Midbrain (tissue), 1 donor: ENCODE results near the gene MAJIN.
A peak's percentile ranks its signal among the peaks of the same experiment; 100 is the strongest.

ENCODE experiments used
- DNase-seq: peaks from one replicate; lab custom pipeline; 2025; lab: John Stamatoyannopoulos, UW

MAJIN gene

DNA sequence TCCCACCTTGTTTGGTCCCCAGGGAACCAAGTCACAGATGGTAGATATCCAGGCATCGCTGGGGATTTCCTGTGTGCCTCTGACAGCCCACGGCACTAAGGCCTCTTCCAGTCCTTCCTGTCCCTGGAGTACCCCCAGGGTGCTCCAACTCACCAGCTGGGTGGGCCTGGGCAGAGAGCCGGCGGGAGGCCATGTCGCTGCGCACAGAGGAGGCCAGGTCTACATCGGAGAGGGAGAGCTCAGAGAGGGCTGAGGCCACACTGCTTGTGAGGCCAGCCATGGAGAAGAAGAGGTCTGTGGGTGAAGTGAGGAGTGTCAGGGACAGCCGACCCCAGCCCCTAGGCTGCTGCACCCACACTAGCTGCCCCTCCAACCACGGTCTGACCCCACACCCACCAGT lies 60.2 kb downstream of the MAJIN start:
- no peak for DNase-seq

DNA sequence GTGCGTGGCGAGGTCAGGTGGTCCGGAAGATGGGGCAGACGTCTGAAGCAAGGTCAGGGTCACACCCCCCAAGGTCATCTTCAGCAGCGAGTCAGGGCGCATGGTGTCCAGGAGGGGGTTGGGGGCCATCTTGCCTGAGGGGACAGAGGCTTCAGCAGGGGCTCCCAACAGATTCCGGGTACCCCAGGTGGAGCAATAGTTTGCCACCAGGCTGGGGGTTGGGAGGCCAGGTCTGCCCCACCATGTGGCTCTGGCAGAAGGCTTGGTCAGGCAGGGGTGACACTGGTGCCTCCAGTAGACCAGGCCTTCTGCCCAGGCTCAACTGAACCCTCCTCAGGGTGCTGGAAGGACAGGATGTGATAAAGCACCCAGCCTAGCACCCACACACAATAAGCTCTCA lies 60.8 kb downstream of the MAJIN start:
- DNase-seq: no peak

DNA sequence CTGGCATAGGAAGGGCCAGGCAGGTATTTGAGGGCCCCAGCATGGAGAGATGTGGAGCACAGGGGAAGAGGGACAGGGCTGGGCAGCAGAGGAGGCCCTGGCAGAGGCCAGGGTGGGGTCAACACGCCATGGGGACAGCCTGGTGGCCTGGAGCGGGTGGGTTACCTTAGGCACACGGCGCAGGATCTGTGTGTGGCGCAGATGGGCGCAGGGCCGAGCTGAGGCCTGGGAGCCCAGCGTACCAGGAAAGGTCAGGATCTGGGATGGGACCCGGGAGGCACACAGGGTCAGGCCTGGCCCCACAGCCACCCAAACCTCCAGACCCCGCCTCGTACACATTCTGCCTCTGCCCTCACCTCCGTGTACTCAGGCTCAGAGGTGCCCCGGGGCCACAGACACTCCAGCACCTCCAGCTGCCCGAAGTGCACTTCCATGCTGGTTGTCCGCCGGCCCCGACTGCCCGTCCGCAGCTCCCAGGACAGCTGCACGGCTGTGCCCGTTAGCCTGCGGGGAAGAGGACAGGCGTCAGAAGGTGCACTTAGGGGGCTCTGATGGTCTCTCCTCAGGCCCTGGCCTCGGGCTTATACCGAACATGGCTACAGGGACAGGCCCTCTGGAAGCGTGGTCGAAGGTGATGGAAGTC lies 61.3 kb downstream of the MAJIN start:
- no peak for DNase-seq

DNA sequence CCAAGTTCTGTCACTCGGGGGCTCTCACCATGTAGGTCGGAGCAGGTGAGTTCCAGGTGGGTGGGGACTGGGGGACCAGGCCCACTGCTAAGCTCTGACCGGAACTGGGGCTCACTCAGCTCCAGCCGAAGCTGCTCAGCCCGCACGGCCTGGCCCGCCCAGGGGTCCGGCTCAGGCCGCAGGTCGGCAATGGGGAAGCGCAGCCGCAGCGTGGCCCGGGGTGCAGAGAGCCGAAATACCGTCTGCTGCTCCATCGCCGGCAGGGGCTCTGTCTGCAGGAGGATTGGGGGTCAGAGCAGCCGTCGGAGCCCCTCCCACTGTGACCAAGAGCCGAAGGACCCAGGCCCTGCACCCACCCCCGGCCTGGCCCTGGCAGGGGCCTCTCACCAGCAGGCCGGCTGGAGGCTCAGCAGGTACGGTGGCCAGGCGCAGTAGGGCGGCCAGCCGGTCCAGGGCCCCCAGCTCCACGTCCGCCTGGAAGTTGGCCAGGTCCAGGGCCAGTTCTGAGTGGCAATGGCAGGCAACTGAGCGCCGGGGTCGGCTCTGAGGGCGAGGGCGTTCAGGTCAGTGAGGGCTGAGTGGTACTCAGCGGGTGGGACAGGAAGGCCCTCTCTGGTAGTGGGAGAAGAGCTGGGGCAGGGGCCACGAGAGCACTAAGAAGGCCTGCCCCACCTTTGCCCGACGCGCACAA lies 62.1 kb downstream of the MAJIN start:
- no peak for DNase-seq

DNA sequence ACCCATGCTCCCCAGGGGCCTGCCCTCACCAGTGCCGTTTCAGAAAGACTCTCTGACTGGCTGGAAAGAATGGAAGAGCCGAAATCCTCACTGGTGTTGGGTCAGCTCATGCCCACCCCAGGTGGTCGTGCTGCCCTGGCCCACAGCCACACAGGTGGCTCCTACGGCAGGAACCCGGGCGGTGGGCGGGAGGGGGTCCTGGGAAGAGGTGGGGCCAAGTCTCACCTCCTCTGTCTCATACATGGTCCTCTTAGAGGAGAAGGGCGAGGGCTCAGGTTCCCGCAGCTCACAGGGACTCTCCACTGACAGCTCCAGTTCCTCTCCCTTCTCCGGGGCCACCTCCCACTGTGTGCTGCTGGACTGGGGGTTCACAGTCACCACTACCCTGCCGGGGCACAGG lies 63.1 kb downstream of the MAJIN start:
- no peak for DNase-seq

DNA sequence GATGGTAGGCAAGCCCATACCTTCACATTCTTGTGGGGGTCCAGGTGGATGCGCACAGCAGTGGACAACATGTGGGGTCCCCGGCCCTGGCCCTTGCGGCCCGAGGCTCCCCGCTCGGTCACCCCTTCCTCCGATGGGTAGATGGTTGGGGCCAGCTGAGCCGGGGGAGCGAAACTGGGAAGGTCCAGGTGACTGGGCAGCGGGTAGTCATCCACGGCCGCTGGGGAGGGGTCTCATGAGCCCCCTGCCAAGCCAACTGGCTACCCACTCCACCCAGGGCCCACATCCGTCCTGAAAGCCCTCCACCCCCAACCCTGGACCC lies 65.6 kb downstream of the MAJIN start:
- no peak for DNase-seq

DNA sequence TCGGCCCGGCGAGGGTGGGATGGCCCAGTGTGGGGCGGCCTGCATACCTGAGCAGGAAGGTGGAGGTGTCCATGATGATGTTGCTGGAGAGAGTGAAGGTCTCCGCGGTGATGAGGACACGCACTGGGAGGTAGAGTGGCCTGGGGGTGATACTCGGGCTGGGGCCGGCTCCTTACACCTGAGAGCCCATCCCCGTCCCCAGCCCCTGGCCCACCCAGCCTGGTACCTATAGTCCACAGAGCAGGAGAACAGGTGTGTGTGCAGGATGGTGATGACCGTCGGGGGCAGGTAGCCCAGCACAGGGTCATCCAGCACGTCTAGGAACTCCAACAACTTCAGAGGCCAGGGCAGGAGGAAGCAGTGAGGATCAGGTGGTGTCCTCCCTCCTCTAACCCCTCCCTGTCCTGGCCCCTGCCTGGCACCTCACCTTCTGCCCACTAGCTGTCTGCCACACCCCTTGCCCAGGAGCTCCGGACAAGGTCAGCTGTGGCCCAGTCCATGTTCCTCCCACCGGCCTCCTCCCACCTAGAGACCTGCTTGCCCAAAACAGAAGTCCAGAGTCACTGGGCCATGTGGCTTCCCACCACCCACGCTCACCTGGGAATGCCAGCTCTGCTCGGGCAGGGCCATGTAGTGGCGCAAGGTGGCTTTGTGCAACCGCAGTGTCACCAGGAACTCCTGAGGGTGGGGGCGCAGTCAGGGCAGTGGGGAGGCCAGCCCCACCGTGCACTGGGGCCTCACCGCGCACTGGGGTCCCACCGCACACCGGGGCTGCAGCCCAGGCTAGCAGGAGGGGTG lies 66.2 kb downstream of the MAJIN start:
- DNase-seq: no peak

DNA sequence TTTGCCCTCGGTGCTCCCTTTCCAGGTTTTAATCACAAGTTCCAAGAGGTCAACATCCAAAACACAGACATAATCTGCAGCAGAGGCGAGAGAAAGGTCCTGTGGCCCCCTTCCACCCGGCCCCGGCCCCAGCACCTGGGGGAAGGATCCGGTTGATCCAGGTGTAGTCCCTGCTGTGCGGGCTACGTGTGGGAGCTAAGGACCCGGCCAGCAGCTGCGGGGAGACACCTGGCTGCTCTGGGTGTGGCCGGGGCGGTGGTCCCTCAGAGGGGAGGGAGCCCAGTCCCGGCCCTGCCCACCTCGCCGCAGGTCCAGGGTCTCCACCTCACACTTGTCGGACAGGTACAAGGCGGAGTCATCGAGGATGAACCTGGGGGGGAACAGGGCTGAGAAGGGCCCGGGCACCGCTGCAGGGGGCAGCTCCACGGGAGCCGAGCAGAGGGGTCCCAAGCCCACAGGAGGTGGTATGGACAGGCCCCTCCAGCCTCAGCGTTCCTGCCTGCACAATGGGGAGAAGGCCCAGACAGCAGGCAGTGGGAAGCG lies 68.5 kb downstream of the MAJIN start:
- no peak for DNase-seq

DNA sequence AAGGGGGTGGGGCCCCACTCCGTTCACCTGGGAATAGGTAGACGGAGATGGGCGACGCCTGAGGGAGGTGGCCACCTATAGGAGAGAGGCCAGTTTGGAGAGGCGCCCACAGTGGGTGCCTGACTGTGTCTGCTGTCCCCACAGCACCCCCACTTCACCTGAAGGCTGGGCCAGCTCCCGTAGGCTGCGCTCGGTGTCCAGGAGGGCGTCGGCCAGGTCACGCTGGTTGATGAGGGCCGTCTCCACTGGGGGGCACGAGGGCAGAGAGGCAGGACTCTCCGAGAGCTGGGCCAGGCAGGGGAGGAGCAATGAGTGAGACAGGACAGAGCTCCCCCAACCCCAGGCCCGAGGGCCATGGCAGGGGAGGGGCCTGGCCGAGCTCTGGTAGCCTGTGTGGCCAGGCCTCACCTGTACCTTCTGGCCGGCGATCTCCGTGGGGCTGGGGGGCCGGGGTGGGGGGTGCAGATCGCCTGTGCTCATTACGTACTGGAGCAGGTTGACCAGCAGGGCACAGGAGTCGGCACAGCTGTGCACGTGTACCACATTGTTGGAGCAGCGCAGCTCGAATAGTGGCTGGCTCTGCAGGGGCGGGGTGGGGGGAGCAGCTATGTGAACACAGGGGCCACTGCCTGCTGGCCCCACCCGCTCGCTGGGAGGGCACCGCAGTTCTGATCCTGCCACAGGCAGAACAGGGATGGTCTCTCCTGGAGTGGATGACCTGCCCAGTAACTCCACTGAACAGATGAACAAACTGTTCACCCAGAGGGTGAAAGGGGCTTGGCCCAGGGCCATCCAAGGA lies 69.6 kb downstream of the MAJIN start:
- no peak for DNase-seq

DNA sequence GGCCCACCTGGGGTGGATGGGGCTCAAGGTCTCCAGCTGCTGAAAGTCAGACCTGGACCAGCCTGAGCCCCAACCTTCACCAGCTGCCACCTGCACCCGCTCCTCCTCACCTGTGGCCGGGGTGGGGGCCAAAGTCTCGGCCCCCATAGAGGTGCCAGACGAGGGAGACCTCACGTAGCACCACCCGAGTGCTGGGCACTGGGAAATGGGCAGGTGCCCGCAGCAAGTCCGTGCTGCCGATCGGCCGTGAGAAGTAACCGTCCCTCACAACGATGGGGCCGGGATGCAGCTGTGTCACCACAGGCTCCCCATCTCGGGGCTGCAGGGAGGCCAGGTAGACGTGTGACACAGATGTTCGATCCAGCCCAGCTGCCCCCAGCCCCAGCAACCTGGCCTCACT lies 71.1 kb downstream of the MAJIN start:
- DNase-seq: no peak

DNA sequence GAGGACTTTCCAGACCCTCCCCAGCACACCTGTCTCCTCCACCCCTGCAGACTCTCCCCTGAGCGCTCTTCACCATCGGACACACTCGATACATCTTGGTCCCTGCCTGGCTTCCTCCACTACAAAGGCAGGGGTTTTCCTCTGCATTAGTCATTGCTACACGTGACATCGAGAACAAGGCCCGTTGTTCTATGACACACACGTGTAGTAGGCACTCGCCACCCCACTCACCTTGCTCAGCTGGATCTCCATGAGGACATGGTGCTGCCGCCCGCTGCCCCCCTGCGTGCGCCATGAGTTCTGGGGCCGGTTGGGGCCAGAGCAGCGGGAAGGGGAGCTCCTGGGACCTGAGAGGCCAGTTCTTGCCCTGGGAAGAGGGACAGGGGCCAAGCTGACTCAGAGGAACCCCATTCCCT lies 71.6 kb downstream of the MAJIN start:
- DNase-seq: no peak

DNA sequence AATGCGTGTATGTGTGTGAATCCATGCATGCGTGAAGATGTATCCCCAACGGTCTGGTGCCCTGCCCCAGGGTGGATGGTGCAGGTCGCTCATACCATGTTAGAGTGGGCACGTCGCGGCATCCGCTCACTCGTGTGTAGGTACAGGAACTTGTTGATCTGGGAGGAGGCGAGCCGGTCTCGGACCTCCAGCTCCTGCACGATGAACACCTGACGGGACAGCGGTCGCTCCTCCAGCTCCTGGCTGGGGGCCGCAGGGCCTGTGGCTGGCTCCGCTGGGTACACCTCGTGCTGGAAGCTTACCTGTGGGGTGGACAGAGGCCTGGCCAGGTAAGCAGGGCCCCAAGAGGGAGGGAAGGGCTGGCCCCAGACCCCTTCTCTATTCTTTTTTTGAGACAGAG lies 73.4 kb downstream of the MAJIN start:
- no peak for DNase-seq

DNA sequence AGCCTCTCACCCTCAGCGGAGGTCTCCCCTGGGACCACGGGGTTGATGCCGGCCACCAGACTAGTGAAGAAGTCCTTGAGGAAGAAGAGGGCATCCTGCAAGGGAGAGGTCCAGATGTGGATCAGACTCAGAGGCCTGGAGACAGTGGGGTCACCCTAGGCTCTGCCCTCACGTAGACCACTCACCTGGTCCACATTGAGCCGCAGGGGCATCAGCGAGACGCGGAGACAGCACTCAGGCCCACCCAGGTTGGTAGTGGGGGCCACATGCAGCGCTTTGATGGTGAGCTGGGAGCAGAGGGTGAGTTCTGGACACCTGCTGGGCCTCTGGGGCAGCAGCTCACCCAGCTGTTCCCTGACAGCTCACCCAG lies 73.8 kb downstream of the MAJIN start:
- no peak for DNase-seq

DNA sequence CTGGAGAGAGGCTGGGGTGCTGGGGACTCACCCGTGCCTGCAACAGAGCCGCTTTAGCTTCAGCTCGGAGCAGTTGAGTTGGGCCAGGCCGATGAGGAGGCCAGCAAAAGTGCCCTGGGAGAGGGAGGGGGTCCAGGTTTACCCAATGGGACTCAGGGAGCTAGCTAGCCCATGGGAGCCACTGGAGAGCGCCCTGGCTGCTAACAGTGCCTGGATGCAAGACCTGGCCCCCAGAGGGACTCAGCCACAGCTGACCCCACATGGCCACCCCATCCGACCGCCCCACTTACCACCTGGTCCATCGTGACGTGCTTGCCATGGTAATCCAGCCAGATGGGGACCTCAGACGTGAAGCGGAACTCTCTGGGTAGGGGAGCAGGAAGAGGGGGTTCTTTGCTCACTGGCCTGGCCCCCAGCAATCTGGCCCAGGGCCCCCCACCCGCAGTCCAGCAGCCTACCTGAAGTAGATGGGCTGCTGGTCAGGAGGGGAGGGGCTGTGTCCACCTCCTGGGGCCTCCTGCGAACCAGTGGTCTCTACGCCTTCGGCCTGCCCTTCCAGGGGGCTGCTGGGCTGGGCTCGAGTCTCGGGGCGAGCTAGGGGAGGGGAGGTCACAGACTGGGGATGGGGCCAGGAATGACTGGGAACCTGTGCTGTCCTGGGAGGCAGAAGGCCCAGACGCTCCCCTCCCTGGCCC lies 74.4 kb downstream of the MAJIN start:
- DNase-seq: no peak

DNA sequence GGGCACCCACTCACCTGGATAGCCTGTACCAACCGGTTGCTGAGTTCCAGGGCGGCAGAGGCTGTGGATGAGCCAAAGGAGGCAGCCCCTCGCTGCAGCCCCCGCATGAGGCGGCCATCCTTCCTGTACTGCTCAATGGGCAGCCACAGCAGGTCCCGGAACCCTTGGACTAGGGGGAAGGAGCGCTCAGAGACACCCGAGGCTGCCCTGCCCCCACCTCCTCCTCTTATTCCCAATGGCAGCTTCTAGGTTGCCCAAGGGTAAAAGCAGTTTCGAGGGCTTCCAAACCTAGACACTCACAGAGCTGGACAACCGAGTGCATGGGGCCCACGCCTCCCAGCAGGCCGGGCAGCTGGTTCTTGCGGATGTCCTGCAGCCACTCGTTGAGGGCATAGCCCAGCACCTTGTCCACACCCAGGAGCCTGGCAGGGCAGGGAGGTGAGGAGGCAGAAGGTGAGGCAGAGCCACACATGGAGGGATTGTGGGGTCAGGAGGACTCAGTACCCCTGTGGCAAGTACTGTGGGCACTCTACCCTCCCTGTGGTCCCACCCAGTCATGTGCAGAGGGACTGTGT lies 75.4 kb downstream of the MAJIN start:
- DNase-seq: no peak

DNA sequence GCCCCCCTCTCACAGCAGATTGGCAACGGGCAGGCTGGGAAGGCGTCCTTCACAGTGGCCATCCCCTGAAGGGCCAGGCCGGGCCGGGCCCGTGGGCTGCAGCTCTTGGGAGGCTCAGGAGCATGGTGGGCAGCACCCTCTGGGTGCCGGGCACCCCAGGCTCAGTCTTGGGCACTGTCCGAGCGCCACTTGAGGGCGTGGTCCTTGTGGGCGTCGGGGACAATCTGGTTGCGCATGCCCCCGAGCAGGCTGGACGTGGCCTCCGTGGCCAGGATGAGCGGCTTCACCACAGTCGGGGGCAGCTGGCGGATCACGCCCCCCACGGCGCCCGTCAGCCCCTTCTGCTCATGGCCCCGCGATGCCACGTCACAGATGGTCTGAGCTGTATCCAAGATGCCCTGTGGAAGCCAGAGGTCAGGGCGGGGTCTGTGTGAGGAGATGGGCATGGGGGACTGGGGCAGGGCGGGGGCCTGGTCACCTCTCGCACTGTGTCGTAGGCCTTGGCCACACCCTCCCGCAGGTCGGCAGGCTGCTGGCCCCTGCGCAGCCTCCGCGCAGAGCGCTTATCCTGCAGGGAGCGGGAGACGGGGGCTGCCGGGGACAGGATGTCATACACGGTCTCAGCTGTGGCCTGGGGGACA lies 77.0 kb downstream of the MAJIN start:
- DNase-seq: no peak

DNA sequence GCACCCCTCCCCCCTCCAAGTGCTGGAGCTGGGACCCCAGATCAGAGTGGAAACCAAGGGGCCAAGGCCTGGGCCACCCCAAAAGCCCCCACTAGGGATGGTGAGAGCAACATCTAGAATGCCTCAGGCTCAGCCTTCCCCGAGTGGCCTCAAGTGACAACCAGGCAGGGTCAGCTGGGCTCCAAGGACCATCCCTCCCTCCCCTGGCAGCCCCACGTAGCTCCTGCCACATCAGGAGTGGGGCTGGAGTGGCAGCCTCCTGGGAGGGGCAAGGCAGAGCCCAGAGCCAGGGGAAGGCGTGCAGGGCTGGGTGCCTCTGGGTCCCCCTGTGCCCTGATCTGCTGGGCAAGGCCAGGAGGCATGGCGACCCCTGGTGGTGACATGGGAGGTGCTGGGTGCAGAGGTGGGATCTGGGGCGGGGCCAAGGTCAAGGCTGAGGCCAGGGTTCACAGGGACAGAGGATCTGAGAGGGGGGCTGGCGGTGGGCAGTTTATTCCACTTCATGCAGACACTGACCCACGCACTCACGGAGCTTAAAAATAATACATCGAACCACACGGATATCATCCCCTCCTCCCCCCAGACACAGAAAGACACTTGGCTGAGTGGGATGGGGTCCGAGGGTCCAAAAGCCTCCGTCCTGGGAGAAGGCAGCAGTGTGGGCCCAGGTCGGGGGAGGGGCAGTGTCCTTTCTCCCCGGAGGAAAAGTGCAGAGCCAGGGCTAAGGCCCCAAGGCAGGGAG lies 77.7 kb downstream of the MAJIN start:
- peak; percentile 33 for DNase-seq

DNA sequence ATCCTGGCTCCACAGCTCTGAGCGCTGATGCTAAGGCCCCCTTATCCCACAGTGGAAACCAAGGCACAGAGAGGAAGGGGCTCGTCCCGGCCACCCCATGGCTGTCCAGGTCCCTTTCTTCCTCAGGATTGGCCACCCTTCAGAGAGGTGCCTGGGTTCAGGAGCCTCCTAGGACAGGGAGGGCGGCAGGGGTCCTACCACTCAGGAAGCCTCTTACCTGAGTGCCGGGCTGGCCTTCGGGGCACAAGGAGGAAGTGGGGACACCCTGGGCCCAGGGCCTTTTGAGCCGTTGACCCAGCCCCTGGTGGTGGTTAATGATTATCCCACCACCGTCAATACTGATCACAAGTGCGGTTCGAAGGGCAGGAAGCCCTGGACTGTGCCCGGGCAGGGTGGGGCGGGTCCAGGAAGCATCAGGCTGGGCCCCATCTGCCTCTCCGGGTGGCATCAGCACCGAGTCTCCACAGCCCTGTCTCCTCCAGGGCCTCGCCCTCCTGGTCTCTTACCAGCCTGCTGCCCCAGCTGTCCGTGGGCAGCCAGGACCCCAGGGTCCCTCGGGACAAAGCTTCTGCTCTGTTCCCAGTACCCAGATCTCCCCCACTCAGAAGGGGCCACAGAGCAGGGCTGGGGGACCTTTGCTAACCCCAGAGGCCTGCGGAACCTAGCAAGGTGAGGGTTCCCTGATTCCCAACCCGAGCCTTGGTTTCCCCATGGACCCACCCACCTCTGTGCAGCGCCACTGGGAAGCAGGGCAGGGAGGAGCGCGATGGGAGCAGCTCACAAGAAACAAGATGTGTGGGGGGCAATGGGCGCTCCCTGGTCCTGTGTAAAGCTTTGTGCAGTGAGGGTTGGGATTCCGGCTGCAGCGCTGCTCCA lies 78.5 kb downstream of the MAJIN start:
- DNase-seq: no peak

DNA sequence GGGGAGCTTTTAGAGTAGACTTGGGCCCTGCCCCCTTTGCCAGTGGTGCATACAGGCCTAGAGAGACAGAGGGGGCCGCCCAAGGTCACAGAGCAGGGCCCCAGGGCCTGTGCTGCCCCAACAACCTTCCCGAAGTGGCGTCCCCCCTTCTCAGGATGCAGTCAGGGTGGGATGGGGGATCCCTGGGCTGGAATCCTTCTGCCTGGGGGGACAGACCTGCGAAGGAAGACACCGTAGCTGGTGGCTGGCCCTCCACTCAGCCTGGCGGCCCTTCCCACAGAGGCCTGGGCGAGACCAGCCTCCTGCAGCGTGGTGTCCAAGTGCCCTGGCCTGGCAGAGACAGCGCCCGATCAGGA lies 79.1 kb downstream of the MAJIN start:
- no peak for DNase-seq
